KMS-11 (cell line): Measurements from ENCODE around the gene TROAP.

Experiments
- H2AFZ ChIP-seq: fragments of 200-600 bp; sonication (generic); 2 replicates; pipeline ENCODE4 v1.6.1; 2016; ENCODE audit warnings: antibody characterized with exemption, mixed run types, low read depth
- H3K27ac ChIP-seq: fragments of 200-600 bp; sonication (generic); 2 replicates; pipeline ENCODE4 v1.6.1; 2016; ENCODE audit warnings: mild to moderate bottlenecking, mixed run types
- H3K27me3 ChIP-seq: fragments of 200-600 bp; sonication (generic); 2 replicates; pipeline ENCODE4 v1.6.1; 2017; ENCODE audit warnings: mild to moderate bottlenecking, low read depth, mixed run types, moderate library complexity; ENCODE audit not compliant: insufficient read depth
- H3K36me3 ChIP-seq: fragments of 200-600 bp; sonication (generic); 2 replicates; pipeline ENCODE4 v1.6.1; 2017; ENCODE audit warnings: mild to moderate bottlenecking, mixed run types; ENCODE audit not compliant: insufficient read depth
- H3K4me1 ChIP-seq: fragments of 200-600 bp; sonication (generic); 2 replicates; pipeline ENCODE4 v1.6.1; 2016; ENCODE audit warnings: mild to moderate bottlenecking, low read depth, mixed run types; ENCODE audit not compliant: poor library complexity, severe bottlenecking
- H3K4me2 ChIP-seq: fragments of 200-600 bp; sonication (generic); 2 replicates; pipeline ENCODE4 v1.7.0; 2016; ENCODE audit warnings: mild to moderate bottlenecking, mixed run types
- H3K4me3 ChIP-seq: fragments of 200-600 bp; sonication (generic); IDR thresholded peaks from 2 replicates; pipeline ENCODE4 v1.6.1; 2017; ENCODE audit warnings: low read depth, low read length, mixed read lengths; ENCODE audit not compliant: insufficient read depth
- H3K79me2 ChIP-seq: fragments of 200-600 bp; sonication (generic); 2 replicates; pipeline ENCODE4 v1.6.1; 2016; ENCODE audit warnings: low read depth, mixed run types; ENCODE audit not compliant: insufficient read depth
- H3K9ac ChIP-seq: fragments of 200-600 bp; sonication (generic); 2 replicates; pipeline ENCODE4 v1.6.1; 2016; ENCODE audit warnings: mild to moderate bottlenecking, mixed run types
- H4K20me1 ChIP-seq: fragments of 200-600 bp; sonication (generic); 2 replicates; pipeline ENCODE4 v1.6.1; 2016; ENCODE audit warnings: mild to moderate bottlenecking, mixed run types; ENCODE audit not compliant: insufficient read depth
- CTCF ChIP-seq: fragments of 200-600 bp; sonication (generic); conservative IDR thresholded peaks from 2 replicates; pipeline ENCODE4 v1.6.1; 2017; ENCODE audit warnings: low read depth, mild to moderate bottlenecking, antibody characterized with exemption, low read length, moderate library complexity, mixed read lengths

TROAP gene

GRCh38 chr12:49294804-49295081 lies 28.3 kb upstream of the TROAP start:
- Histone ChIP-seq H3K9ac (no peak overlapping the region), H3K27ac (no peak overlapping the region), H2AFZ (no peak overlapping the region), H3K4me3 (no peak overlapping the region), H3K4me1 (peaks cover 16% of the 10 kb centered on the region), H3K4me2 (no peak overlapping the region), H4K20me1 (no peaks in the 10 kb centered on the region), H3K27me3 (peaks cover 2% of the 10 kb centered on the region), H3K36me3 (no peaks in the 10 kb centered on the region), H3K79me2 (no peaks in the 10 kb centered on the region)
- TF ChIP-seq CTCF: no peak

- H3K9ac ChIP-seq: no peak within 1 kb of the TSS
- no peak within 1 kb of the TSS for H3K4me3 ChIP-seq
- peaks cover 2% of the 10 kb centered on the region for H3K27me3 ChIP-seq
- H3K36me3 ChIP-seq: no peaks in the 10 kb centered on the region
- H4K20me1 ChIP-seq: no peaks in the 10 kb centered on the region
- peaks cover 16% of the 10 kb centered on the region for H3K4me1 ChIP-seq
- no peak for TF ChIP-seq CTCF
- no peak within 1 kb of the TSS for H3K4me2 ChIP-seq
- no peak within 1 kb of the TSS for H3K27ac ChIP-seq
- no peak within 1 kb of the TSS for H2AFZ ChIP-seq
- no peaks in the 10 kb centered on the region for H3K79me2 ChIP-seq
Observed at GRCh38 chr12:49295082-49295936, 27.7 kb upstream of the TROAP start, which contains the start of gene PRPH. TSS of gene PRPH (plus strand) at chr12:49295147. CDS start at chr12:49295201, 54 bp downstream.

GRCh38 chr12:49296034-49296835 lies 26.8 kb upstream of the TROAP start:
- H3K9ac ChIP-seq: 0 out of 2 replicates have a peak overlapping the region, but pooled peaks have one; percentile 13
- H4K20me1 ChIP-seq: no peaks in the 10 kb centered on the region
- peak overlapping the region; percentile 97 for H3K4me2 ChIP-seq
- H3K4me3 ChIP-seq: no peak overlapping the region
- peak overlapping the region; percentile 100 for H2AFZ ChIP-seq
- H3K36me3 ChIP-seq: no peaks in the 10 kb centered on the region
- H3K4me1 ChIP-seq: peaks cover 16% of the 10 kb centered on the region
- H3K27ac ChIP-seq: no peak overlapping the region
- no peaks in the 10 kb centered on the region for H3K79me2 ChIP-seq
- TF ChIP-seq CTCF: peak; percentile 90
- peaks cover 2% of the 10 kb centered on the region for H3K27me3 ChIP-seq

GRCh38 chr12:49296836-49297694 lies 26.0 kb upstream of the TROAP start:
- Histone ChIP-seq H3K36me3 (no peaks in the 10 kb centered on the region), H3K79me2 (no peaks in the 10 kb centered on the region), H3K9ac (peak overlapping the region; percentile 13; the same call in 1 of the 2 replicates), H3K4me2 (peak overlapping the region; percentile 97), H2AFZ (peak overlapping the region; percentile 100), H3K4me3 (no peak overlapping the region), H3K4me1 (peaks cover 16% of the 10 kb centered on the region), H4K20me1 (no peaks in the 10 kb centered on the region), H3K27me3 (peaks cover 2% of the 10 kb centered on the region), H3K27ac (no peak overlapping the region)
- peak; percentile 76 for TF ChIP-seq CTCF
